SK-N-SH (cell line): ENCODE data around the gene NUP35.

ENCODE experiments used
- EP300 ChIP-seq, 2 experiments: IDR thresholded peaks; 2 replicates each; pipeline versions ENCODE4 v1.4.0 to v1.6.1; 2012; ENCODE audit warnings: borderline replicate concordance in 1 of 2, low read depth in 1 of 2, low read length in 1 of 2
- EZH2phosphoT487 ChIP-seq: fragments of 200-600 bp; sonication (generic); IDR thresholded peaks from 2 replicates; pipeline ENCODE4 v1.6.1; 2017; ENCODE audit warnings: low read depth, mixed run types, mild to moderate bottlenecking, antibody characterized with exemption, moderate library complexity, borderline replicate concordance
- FOXM1 ChIP-seq: IDR thresholded peaks from 2 replicates; pipeline ENCODE4 v1.4.0; 2012; ENCODE audit warnings: low read depth, mild to moderate bottlenecking
- POLR2AphosphoS5 ChIP-seq: IDR thresholded peaks from 2 replicates; pipeline ENCODE4 v1.6.1; 2012; ENCODE audit warnings: low read depth, low read length
- RCOR1 ChIP-seq: fragments of 150-350 bp; IDR thresholded peaks from 2 replicates; pipeline ENCODE4 v1.6.1; 2017; ENCODE audit warnings: antibody characterized with exemption, low read length
- YY1 ChIP-seq: IDR thresholded peaks from 2 replicates; pipeline ENCODE4 v1.4.0; 2012; ENCODE audit warnings: low read depth, mild to moderate bottlenecking
- TF ChIP-seq, protein P1 (sequence below): fragments of 200-600 bp; sonication (generic); IDR thresholded peaks from 2 replicates; pipeline ENCODE4 v1.6.1; 2017; ENCODE audit warnings: antibody characterized with exemption, mild to moderate bottlenecking, moderate library complexity
- TF ChIP-seq, protein P2 (sequence below): IDR thresholded peaks from 2 replicates; pipeline ENCODE4 v1.4.0; 2012; ENCODE audit warnings: low read depth
- TF ChIP-seq, protein P3 (sequence below): IDR thresholded peaks from 2 replicates; pipeline ENCODE4 v1.6.1; 2012; ENCODE audit warnings: mild to moderate bottlenecking, low read depth, low read length, moderate library complexity

DNA sequence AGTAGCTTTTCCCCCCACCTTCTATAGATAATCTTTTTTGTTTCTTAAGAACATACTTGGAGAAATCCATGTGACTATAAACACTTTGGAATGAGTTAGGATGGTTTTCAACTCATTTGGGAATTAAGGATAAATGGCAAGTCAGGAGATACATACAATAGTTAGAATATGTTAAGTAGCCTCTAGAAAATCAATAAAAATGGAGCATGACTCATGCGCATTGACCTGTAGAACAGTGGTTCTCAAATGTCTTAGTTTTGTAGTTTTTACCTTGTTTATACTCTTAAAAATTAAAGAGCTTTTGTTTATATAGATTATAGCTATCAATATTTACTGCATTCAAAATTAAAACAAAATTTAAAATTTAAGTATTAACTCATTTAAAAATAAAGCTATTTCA lies 24.7 kb downstream of the NUP35 start:
- TF ChIP-seq, protein P1, sequence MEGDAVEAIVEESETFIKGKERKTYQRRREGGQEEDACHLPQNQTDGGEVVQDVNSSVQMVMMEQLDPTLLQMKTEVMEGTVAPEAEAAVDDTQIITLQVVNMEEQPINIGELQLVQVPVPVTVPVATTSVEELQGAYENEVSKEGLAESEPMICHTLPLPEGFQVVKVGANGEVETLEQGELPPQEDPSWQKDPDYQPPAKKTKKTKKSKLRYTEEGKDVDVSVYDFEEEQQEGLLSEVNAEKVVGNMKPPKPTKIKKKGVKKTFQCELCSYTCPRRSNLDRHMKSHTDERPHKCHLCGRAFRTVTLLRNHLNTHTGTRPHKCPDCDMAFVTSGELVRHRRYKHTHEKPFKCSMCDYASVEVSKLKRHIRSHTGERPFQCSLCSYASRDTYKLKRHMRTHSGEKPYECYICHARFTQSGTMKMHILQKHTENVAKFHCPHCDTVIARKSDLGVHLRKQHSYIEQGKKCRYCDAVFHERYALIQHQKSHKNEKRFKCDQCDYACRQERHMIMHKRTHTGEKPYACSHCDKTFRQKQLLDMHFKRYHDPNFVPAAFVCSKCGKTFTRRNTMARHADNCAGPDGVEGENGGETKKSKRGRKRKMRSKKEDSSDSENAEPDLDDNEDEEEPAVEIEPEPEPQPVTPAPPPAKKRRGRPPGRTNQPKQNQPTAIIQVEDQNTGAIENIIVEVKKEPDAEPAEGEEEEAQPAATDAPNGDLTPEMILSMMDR = no peak
- TF ChIP-seq POLR2AphosphoS5 = no peak
- TF ChIP-seq, protein P2, sequence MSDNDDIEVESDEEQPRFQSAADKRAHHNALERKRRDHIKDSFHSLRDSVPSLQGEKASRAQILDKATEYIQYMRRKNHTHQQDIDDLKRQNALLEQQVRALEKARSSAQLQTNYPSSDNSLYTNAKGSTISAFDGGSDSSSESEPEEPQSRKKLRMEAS = no peak
- TF ChIP-seq EP300 (IDR thresholded peaks at IDR 0.05; ENCODE audit: borderline replicate concordance in 1 of 2, low read depth in 1 of 2, low read length in 1 of 2) = no peak
- no peak for TF ChIP-seq YY1
- TF ChIP-seq EZH2phosphoT487 = no peak
- TF ChIP-seq, protein P3, sequence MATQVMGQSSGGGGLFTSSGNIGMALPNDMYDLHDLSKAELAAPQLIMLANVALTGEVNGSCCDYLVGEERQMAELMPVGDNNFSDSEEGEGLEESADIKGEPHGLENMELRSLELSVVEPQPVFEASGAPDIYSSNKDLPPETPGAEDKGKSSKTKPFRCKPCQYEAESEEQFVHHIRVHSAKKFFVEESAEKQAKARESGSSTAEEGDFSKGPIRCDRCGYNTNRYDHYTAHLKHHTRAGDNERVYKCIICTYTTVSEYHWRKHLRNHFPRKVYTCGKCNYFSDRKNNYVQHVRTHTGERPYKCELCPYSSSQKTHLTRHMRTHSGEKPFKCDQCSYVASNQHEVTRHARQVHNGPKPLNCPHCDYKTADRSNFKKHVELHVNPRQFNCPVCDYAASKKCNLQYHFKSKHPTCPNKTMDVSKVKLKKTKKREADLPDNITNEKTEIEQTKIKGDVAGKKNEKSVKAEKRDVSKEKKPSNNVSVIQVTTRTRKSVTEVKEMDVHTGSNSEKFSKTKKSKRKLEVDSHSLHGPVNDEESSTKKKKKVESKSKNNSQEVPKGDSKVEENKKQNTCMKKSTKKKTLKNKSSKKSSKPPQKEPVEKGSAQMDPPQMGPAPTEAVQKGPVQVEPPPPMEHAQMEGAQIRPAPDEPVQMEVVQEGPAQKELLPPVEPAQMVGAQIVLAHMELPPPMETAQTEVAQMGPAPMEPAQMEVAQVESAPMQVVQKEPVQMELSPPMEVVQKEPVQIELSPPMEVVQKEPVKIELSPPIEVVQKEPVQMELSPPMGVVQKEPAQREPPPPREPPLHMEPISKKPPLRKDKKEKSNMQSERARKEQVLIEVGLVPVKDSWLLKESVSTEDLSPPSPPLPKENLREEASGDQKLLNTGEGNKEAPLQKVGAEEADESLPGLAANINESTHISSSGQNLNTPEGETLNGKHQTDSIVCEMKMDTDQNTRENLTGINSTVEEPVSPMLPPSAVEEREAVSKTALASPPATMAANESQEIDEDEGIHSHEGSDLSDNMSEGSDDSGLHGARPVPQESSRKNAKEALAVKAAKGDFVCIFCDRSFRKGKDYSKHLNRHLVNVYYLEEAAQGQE = no peak
- TF ChIP-seq FOXM1 = no peak
- no peak for TF ChIP-seq RCOR1
